ENCODE data around the gene ADCY5.
A peak's percentile ranks its signal among the peaks of the same experiment; 100 is the strongest.

ADCY5 gene

GRCh38 chr3:123337948-123338619 is 110.8 kb downstream of the ADCY5 start:
- no peak for DNase-seq

- no peak for DNase-seq
Observed at GRCh38 chr3:123337226-123337625, 111.7 kb downstream of the ADCY5 start.

DNA sequence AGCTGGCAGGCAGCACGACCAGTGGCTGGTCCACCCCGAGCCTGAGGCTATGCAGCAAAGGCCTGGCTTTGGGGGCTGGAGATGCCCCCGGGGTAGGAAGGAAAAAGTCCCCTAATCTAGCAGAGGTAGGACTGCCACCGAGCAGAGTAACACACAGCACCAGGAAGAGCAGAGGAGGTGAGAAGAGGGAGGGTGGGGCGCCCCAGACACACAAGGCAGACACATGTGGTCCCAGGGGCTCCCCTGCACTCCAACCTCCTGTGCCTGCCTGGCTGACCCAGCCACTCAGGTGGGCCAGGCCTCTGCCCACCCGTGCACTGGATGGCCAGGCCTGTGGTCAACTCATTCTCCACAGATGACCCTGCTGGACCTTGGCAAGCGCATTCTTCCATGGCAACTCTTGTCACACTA is 112.4 kb downstream of the ADCY5 start:
- no peak for DNase-seq

DNA sequence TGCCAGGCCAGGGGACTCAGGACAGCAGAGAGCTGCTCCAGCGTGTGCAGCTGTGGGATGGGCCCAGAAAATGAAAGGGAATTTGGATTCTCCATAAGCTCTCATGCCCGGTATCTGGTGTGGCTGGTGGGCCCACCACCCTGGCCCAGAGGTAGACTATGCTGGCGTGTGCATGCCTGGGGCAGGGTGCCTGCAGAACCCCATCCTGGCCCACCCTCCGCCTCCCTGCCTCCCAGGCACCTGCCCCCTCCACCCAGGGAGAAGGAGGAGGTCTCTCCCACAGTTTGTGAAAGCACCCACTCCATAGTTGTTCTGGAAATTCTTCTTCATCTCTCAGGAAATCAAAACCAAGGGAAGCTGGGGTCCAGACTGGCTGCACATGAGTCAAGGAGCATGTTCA is 112.9 kb downstream of the ADCY5 start:
- no peak for DNase-seq

GRCh38 chr3:123335007-123335670 is 113.8 kb downstream of the ADCY5 start:
- no peak for DNase-seq

GRCh38 chr3:123334056-123334455 is 114.8 kb downstream of the ADCY5 start:
- DNase-seq, result no peak

DNA sequence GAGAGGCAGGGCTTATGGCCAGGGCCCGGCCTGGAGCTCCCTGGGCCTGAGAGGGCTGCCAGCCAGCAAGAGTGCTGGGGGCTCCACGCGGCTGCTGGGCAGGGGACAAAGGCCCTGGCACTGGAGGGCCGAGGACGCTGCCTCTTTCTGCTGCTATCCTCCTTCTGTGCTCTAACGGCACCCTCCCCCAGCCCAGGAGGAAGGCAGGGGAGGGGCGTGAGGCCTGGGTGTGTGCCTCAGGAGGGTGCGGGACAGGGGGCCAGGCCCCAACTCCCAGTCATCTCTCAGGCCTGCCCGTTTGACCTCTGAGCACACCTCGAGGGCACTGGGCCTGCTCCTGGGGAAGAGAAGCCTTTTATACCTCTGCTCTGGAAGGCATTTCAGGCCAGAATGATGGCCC is 115.5 kb downstream of the ADCY5 start:
- DNase-seq, result no peak

DNA sequence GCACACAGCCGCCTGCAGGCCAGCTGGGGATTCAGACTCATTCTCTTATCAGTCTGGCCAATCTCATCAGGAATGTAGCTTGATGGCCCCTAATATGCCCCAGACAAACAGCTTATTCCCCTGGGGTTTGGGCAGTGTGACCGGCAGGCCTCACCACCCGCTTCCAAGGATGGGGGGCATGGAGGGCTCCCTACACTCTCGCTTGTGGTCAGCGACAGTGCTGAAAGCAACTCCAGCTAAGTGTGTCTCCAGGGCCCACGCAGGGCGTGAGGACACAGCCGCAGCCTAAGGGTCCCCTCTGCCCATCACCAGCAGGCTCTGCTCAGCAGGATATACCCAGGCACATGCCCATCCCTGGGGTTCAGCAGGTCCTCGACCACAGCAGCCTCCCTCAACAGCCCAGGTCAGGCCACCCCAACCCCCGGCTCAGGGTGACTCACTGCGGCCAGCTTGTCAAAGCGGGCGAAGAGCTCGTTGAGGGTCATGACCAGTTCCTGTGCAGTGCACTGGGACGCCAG is 116.7 kb downstream of the ADCY5 start:
- DNase-seq, result no peak

GRCh38 chr3:123331651-123332050 is 117.2 kb downstream of the ADCY5 start:
- no peak for DNase-seq

DNA sequence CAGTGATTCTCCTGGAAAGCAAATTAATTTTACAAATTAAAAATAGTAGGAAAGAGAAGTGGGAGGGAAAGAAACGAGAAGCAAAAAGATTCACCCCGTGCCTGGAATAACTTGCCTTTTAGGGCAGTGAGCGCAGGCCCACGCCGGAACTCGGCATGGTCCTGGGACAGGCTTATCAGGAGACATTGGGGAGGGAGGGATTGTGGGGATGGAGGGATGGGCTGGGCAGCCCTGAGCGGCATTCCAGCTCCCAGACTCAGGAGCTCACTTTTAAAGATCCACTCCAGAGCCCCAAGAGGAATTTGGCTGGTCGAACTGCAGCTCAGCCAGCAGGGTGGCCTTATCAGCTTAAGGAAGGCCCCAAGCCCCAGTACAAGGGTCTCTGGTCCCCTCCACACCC is 117.9 kb downstream of the ADCY5 start:
- no peak for DNase-seq

GRCh38 chr3:123330441-123330991 is 118.4 kb downstream of the ADCY5 start:
- no peak for DNase-seq

- DNase-seq, result no peak
Observed at GRCh38 chr3:123329636-123330340, 119.1 kb downstream of the ADCY5 start.

- DNase-seq, result peak; percentile 70
Observed at GRCh38 chr3:123328851-123329635, 119.8 kb downstream of the ADCY5 start.

- no peak for DNase-seq
Observed at GRCh38 chr3:123327956-123328850, 120.7 kb downstream of the ADCY5 start.

- DNase-seq, result no peak
Observed at GRCh38 chr3:123327480-123327879, 121.4 kb downstream of the ADCY5 start.

GRCh38 chr3:123326531-123326930 is 122.4 kb downstream of the ADCY5 start:
- DNase-seq, result no peak

DNA sequence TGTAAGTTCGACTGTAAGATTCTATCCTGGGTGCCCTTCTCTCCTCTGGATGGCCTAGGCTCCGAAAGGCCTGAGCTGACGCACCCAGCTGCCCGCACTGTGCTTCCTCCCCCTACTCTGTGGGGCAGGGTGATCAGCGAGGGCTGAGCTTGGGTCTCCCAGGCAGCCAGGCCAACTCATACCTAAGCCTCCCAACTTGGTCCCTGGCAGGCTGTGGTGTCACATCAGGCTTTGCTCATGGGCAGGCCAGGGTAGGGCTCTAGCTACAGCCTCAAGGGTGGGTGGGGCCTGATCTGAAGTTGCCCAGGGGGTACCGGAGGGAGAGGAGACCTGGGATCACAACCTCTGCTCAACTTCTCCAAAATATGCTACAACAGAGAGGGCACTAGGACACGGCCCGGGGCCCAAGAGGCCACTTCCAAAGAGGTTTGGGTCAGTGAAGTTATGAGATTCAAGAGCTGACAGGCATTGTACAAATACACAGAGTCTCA is 123.1 kb downstream of the ADCY5 start:
- DNase-seq, result no peak

DNA sequence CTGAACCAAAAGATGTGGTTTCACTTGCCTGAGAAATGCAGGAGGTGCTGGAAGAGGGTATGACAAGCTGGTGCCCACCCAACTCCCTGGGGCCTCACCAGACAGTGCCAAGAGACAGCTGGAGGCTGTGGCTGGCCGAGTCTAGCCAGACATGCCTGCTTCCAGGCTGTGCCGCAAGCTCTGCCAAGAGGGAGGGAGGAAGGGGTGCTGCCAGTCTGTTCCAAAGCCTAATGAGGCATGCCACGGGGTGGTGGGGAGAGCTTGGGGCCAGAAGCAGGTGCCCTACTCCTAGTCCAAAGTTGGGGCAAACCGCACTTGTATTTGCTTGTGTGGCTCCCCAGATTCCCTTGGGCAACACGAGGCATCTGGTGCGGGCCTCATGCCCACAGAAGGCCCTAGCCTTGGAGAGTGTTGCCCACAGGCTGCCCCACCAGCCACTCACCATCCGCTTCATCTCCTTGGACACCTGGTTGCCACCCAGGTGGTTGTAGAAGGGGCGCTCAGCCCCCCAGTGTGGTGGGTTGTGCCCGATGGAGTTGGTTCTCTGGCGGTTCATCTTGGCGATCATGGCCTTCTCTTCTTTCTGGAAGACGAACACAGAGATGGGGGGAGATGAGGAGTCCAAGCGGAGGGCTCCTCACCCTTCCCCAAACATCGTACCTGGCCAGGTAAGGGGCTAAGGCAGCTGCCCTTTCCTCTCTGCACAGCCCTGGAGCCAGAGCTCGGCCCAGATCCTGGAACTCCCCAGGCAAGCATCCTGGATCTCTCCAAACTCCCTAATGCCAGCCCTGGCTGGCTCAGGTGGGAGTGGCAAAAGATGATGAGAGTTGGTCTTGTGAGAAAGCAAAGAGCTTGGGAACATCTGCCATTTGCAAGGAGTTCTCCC is 123.8 kb downstream of the ADCY5 start:
- DNase-seq, result no peak

GRCh38 chr3:123323781-123324180 is 125.1 kb downstream of the ADCY5 start:
- DNase-seq, result no peak

DNA sequence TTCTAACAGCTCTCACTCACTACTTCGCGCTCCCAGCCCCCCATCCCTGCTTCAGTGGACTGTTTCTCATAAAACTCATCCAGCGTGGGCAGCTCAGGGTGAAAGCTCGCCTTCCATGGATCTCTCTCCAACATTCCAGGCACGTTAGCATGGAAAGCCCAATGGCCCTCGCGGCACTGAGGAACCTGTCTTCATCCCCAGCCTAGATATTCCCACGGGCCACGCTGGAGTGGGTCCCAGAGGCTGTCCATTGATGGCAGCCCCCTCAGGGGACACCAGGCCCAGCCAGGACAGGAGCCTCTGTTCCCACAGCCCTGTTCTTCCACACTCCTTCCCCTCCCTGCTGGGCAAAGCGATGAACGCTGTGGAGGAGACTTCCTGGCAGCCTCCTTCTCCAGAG is 126.0 kb downstream of the ADCY5 start:
- DNase-seq, result no peak

All from NCI-H1436 (cell line).